H1 (cell line): ENCODE measurements around the gene LBP. TPM values are rescaled to one million over a fixed set of nuclear protein-coding genes. Genes with fewer than 3 reads are reported as not detected.

Experiments used
- CTCF ChIA-PET: fragments of 300-600 bp; sonication (Branson Sonifier 250); formaldehyde crosslinking; loops from one replicate; lab custom pipeline; 2021; ENCODE audit not compliant: partially characterized antibody; lab: Charles Lee
- POLR2A ChIA-PET: fragments of 300-600 bp; sonication (Branson Sonifier 250); formaldehyde crosslinking; loops from one replicate; lab custom pipeline; 2021; ENCODE audit warnings: inconsistent platforms; ENCODE audit not compliant: partially characterized antibody; lab: Charles Lee
- DNase-seq, 2 experiments: peaks; one replicate each; pipeline versions ENCODE4 v3.0.0 to v3.0.0-alpha.2; 2010 to 2022; ENCODE audit warnings: low spot score in 2 of 2, low read depth in 1 of 2, mixed read lengths in 1 of 2
- FAIRE-seq: peaks from 2 replicates; lab custom pipeline; 2011; peaks lifted over from hg19 to GRCh38; lab: Jason Lieb, UNC
- H2AFZ ChIP-seq: 2 replicates; pipeline ENCODE4 v1.8.1; 2012; ENCODE audit warnings: low read length, inconsistent platforms
- H2AK5ac ChIP-seq: 2 replicates; pipeline ENCODE4 v1.6.1; 2013; ENCODE audit warnings: low read depth, low read length
- H2BK120ac ChIP-seq: replicated peaks from 2 replicates; pipeline ENCODE3; 2013; ENCODE audit warnings: low read depth, low read length, inconsistent platforms
- H2BK12ac ChIP-seq: 2 replicates; pipeline ENCODE4 v1.6.1; 2013; ENCODE audit warnings: low read depth, low read length
- H2BK15ac ChIP-seq: 2 replicates; pipeline ENCODE4 v1.6.1; 2013; ENCODE audit warnings: low read length
- H2BK20ac ChIP-seq: 2 replicates; pipeline ENCODE4 v1.6.1; 2013; ENCODE audit warnings: low read length
- H2BK5ac ChIP-seq: 2 replicates; pipeline ENCODE4 v1.6.1; 2013; ENCODE audit warnings: low read depth, low read length
- H3K14ac ChIP-seq: 2 replicates; pipeline ENCODE4 v1.6.1; 2013; ENCODE audit warnings: inconsistent platforms; ENCODE audit not compliant: insufficient read length
- H3K18ac ChIP-seq: 2 replicates; pipeline ENCODE4 v1.6.1; 2013; ENCODE audit warnings: low read length; ENCODE audit errors: extremely low read depth
- H3K23ac ChIP-seq: 2 replicates; pipeline ENCODE4 v1.6.1; 2013; ENCODE audit warnings: inconsistent platforms; ENCODE audit not compliant: insufficient read length
- H3K23me2 ChIP-seq: 2 replicates; pipeline ENCODE4 v1.6.1; 2013; ENCODE audit warnings: low read depth, low read length
- H3K27ac ChIP-seq: 2 replicates; pipeline ENCODE4 v1.6.1; 2011; ENCODE audit warnings: low read depth, low read length, inconsistent platforms
- H3K27me3 ChIP-seq, 4 experiments: replicated peaks in 1 of 4; 1 replicate in 1 of 4; 2 replicates in 3 of 4; pipeline versions ENCODE4 v1.6.1 to v1.8.1; 2011 to 2013; ENCODE audit warnings: low read length in 3 of 4, mild to moderate bottlenecking in 3 of 4, inconsistent platforms in 2 of 4, mixed read lengths in 2 of 4, moderate library complexity in 1 of 4; ENCODE audit not compliant: control insufficient read depth in 3 of 4, insufficient read depth in 3 of 4; ENCODE audit errors: extremely low read depth in 1 of 4
- H3K36me3 ChIP-seq, 4 experiments: 2 replicates each; pipeline versions ENCODE4 v1.6.1 to v1.8.1; 2011 to 2013; ENCODE audit warnings: mild to moderate bottlenecking in 4 of 4, low read length in 3 of 4, moderate library complexity in 2 of 4, control low read depth in 1 of 4, inconsistent platforms in 1 of 4; ENCODE audit not compliant: insufficient read depth in 4 of 4, control insufficient read depth in 2 of 4
- H3K4ac ChIP-seq: replicated peaks from 2 replicates; pipeline ENCODE3; 2013; ENCODE audit warnings: low read length, low read depth, mixed read lengths, inconsistent platforms; ENCODE audit not compliant: insufficient read length
- H3K4me1 ChIP-seq, 4 experiments: replicated peaks in 1 of 4; 1 replicate in 1 of 4; 2 replicates in 3 of 4; pipeline versions ENCODE4 v1.6.1 to v1.8.1; 2011 to 2013; ENCODE audit warnings: low read length in 3 of 4, inconsistent platforms in 2 of 4, mixed read lengths in 1 of 4; ENCODE audit not compliant: insufficient read depth in 4 of 4, control insufficient read depth in 3 of 4
- H3K4me2 ChIP-seq, 2 experiments: 2 replicates each; pipeline versions ENCODE4 v1.6.1 to v1.8.1; 2011 to 2013; ENCODE audit warnings: low read depth in 2 of 2, low read length in 2 of 2, control low read depth in 1 of 2, inconsistent platforms in 1 of 2, mild to moderate bottlenecking in 1 of 2; ENCODE audit not compliant: insufficient read depth in 1 of 2
- H3K4me3 ChIP-seq, 4 experiments: fragments of 200-600, 300-600 bp in 1 of 4; sonication (generic), shearing (Covaris generic), sonication (Bioruptor Twin) in 1 of 4; 2 replicates each; pipeline versions ENCODE4 v1.5.1 to v1.8.1; 2011 to 2016; ENCODE audit warnings: low read length in 4 of 4, low read depth in 3 of 4, control low read depth in 2 of 4, inconsistent platforms in 2 of 4, mild to moderate bottlenecking in 2 of 4, mixed read lengths in 1 of 4, moderate library complexity in 1 of 4; ENCODE audit not compliant: insufficient read depth in 2 of 4; ENCODE audit errors: extremely low read depth in 1 of 4
- H3K56ac ChIP-seq: replicated peaks from 2 replicates; pipeline ENCODE3; 2013; ENCODE audit warnings: low read depth, mild to moderate bottlenecking, mixed read lengths, low read length, inconsistent platforms; ENCODE audit not compliant: insufficient read length
- H3K79me1 ChIP-seq: 2 replicates; pipeline ENCODE4 v1.6.1; 2013; ENCODE audit warnings: low read depth, low read length, control low read depth
- H3K79me2 ChIP-seq, 2 experiments: 2 replicates each; pipeline versions ENCODE4 v1.6.1 to v1.8.1; 2012 to 2013; ENCODE audit warnings: low read length in 2 of 2, mild to moderate bottlenecking in 2 of 2, inconsistent platforms in 1 of 2; ENCODE audit not compliant: insufficient read depth in 2 of 2, control insufficient read depth in 1 of 2
- H3K9ac ChIP-seq, 4 experiments: replicated peaks in 1 of 4; 1 replicate in 1 of 4; 2 replicates in 3 of 4; pipeline versions ENCODE4 v1.6.1 to v1.8.1; 2011 to 2013; ENCODE audit warnings: low read depth in 3 of 4, low read length in 3 of 4, control low read depth in 2 of 4, mild to moderate bottlenecking in 2 of 4, moderate library complexity in 2 of 4, inconsistent platforms in 1 of 4; ENCODE audit errors: extremely low read depth in 1 of 4
- H3K9me3 ChIP-seq, 2 experiments: 2 replicates each; pipeline versions ENCODE4 v1.6.1 to v1.8.1; 2012 to 2013; ENCODE audit warnings: mild to moderate bottlenecking in 2 of 2, moderate library complexity in 2 of 2, control low read depth in 1 of 2, inconsistent platforms in 1 of 2, low read depth in 1 of 2, low read length in 1 of 2, mixed read lengths in 1 of 2; ENCODE audit not compliant: insufficient read depth in 2 of 2
- H4K20me1 ChIP-seq, 2 experiments: replicated peaks in 1 of 2; 2 replicates each; pipeline versions ENCODE3 to v1.8.1; 2011 to 2013; ENCODE audit warnings: inconsistent platforms in 2 of 2, low read length in 2 of 2, mild to moderate bottlenecking in 1 of 2; ENCODE audit not compliant: insufficient read depth in 2 of 2, control insufficient read depth in 1 of 2
- H4K5ac ChIP-seq: 2 replicates; pipeline ENCODE4 v1.6.1; 2013; ENCODE audit warnings: low read length, low read depth, mixed read lengths, inconsistent platforms; ENCODE audit not compliant: insufficient read length
- H4K8ac ChIP-seq: 2 replicates; pipeline ENCODE4 v1.8.0; 2013; ENCODE audit warnings: mild to moderate bottlenecking, moderate library complexity, low read length, inconsistent platforms; ENCODE audit not compliant: insufficient read depth; ENCODE audit errors: extremely low read depth
- H4K91ac ChIP-seq: replicated peaks from 2 replicates; pipeline ENCODE3; 2013; ENCODE audit warnings: low read length, mixed read lengths, inconsistent platforms; ENCODE audit not compliant: insufficient read length
- BRCA1 ChIP-seq: IDR thresholded peaks from 2 replicates; pipeline ENCODE4 v1.6.1; 2012; ENCODE audit warnings: low read depth, low read length, improper control_type of control experiment
- CREB1 ChIP-seq: IDR thresholded peaks from 2 replicates; pipeline ENCODE4 v1.6.1; 2012; ENCODE audit warnings: inconsistent platforms
- MAFK ChIP-seq: IDR thresholded peaks from 2 replicates; pipeline ENCODE4 v1.6.1; 2012; ENCODE audit warnings: low read depth, mild to moderate bottlenecking, improper control_type of control experiment, low read length
- WGBS, 2 experiments: shearing (Covaris generic) in 1 of 2; methylation state at CpG; one replicate each; pipeline versions ENCODE4 v1.1.6 to v1.1.7; 2013 to 2015; ENCODE audit warnings: low lambda C conversion rate in 2 of 2, mixed read lengths in 2 of 2, inconsistent platforms in 1 of 2, low coverage in 1 of 2, missing lambda C conversion rate in 1 of 2; ENCODE audit not compliant: insufficient replicate concordance in 2 of 2, insufficient coverage in 1 of 2, insufficient read length in 1 of 2; ENCODE audit errors: extremely low coverage in 1 of 2, missing lambda C conversion rate in 1 of 2; 5-methylcytosine and 5-hydroxymethylcytosine counted together
- polyA plus RNA-seq, 7 experiments: library from polyadenylated mRNA; depleted of rRNA in 3 of 7; stranded (reverse) in 5 of 7; unstranded in 2 of 7; fragments of >200 nt in 5 of 7; fragments of 200-250 nt in 2 of 7; gene quantifications; 1 replicate in 5 of 7; 2 replicates in 1 of 7; 4 replicates in 1 of 7; pipeline versions ENCODE4 v1.2.1 to v1.2.3, GENCODE V29; 2011 to 2013; ENCODE audit warnings: missing spikeins in 2 of 7, mixed read lengths in 2 of 7
- total RNA-seq: library from RNA; stranded (reverse); fragmentation: NEBNext Ultra II Directional; extraction: Animal tissue kit (Norgen Biotek cat#: 25700); gene quantifications from 2 replicates; pipeline ENCODE4 v1.2.1, GENCODE V29; 2021

LBP gene
- total and polyA plus RNA-seq, 2 of the 8 experiments (the other 6 are each of a cell fraction or from before 2014, with no cell fraction given): 0.60 to 0.63 TPM

DNA sequence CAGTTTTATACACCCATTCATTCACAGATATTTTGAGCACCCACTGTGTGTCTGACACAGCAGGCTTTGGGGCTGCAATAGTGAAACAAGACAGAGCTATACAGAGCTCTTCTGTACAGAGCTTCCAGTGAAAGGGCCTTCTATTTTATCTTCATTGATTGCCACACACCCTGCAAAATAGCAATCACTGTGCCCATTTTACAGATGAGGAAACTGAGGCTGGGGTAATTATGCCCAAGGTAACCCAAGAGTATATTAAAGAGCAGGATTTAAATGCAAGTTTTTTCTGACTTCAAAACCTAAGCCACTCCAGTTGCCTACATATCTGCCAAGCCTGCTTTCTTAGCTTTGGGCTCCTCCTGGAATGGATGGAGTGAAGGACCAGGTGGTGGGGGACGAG is 37.8 kb upstream of the LBP start:
- ChIA-PET CTCF (interaction anchor here (1.0 to 2.5 kb wide), 9 partner anchors 10 to 251 kb away, joined by 3 to 10 read pairs (median 4); no protein-coding TSS in a partner anchor), POLR2A (interaction anchor here (1.9 kb wide), 1 partner anchor 110 kb away, joined by 4 read pairs; no protein-coding TSS in a partner anchor)
- no peaks in the 10 kb centered on the region for H3K36me3 ChIP-seq
- H3K4me3 ChIP-seq: no peak overlapping the region
- H3K9me3 ChIP-seq: no peaks in the 10 kb centered on the region; a peak in 1 of 4 replicates
- H3K4me1 ChIP-seq: no peaks in the 10 kb centered on the region
- no peak overlapping the region for H2BK5ac ChIP-seq
- no peak overlapping the region for H4K91ac ChIP-seq
- no peak overlapping the region for H2BK20ac ChIP-seq
- H3K14ac ChIP-seq: no peak overlapping the region
- no peak overlapping the region for H3K27ac ChIP-seq
- no peak overlapping the region for H3K23ac ChIP-seq
- H3K23me2 ChIP-seq: peaks cover under 1% of the 10 kb centered on the region; the same call in 1 of the 2 replicates
- H3K4ac ChIP-seq: no peak overlapping the region
- no peaks in the 10 kb centered on the region for H4K20me1 ChIP-seq
- H2BK15ac ChIP-seq: no peak overlapping the region
- no peak overlapping the region for H3K4me2 ChIP-seq
- H4K8ac ChIP-seq: no peak overlapping the region
- no peaks in the 10 kb centered on the region for H3K79me2 ChIP-seq
- TF ChIP-seq BRCA1 (no peak), CREB1 (no peak), MAFK (no peak)
- DNase-seq (no peak), FAIRE-seq (no peak)
- no peak overlapping the region for H2BK12ac ChIP-seq
- H3K56ac ChIP-seq: no peak overlapping the region
- H3K27me3 ChIP-seq: no peaks in the 10 kb centered on the region; a peak in 1 of 7 replicates
- H4K5ac ChIP-seq: no peak overlapping the region
- 86% methylated on average over 1 of the region's 1 CpG; no CpG with 5 or more reads in 1 of the 2 experiments for WGBS, 2 experiments
- H3K79me1 ChIP-seq: no peaks in the 10 kb centered on the region
- no peak overlapping the region for H2AK5ac ChIP-seq
- no peak overlapping the region for H3K18ac ChIP-seq
- no peak overlapping the region for H2BK120ac ChIP-seq
- no peak overlapping the region for H3K9ac ChIP-seq
- H2AFZ ChIP-seq: no peak overlapping the region
